ENCODE results near the gene MVP. TPM values are rescaled to one million over a fixed set of nuclear protein-coding genes. Genes with fewer than 3 reads are reported as not detected.
"Not testable (repeated sequence)": the region's sequence is repeated elsewhere in the genome, so short reads cannot be mapped to it uniquely, and the experiment has no call there.

Gene MVP
- total RNA-seq (2014; rRNA removed), result 275 and 303 TPM in 2 replicates
- 235 TPM for polyA plus RNA-seq (2012)

DNA sequence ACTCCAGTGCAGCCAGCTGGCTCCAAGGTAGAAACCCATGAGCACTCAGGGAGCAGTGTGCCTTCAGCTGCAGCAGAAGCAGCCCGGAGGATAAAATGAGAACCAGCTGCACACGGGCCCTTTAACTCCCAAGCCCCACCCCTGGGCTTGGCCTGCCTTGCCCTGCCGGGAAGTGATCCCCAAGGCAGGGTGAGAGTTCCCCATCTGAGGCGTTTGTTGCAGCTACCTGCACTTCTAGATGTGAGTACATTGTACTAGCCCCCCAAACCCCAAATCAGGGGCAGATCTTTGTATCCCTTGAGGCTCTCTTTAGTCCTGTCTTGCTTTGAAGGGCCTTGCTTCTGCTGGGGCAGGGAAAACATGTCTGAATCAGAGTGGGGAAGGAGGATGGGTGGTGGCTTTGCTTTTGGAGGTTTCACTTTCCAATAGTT lies at the start of gene MVP:
MVP (plus strand) TSS at position 192 of the 431 bp plus-strand sequence. CDS start 10,088 bp downstream, outside the sequence.
- DNase-seq (ENCODE audit: low read depth), result peak; percentile 61

DNA sequence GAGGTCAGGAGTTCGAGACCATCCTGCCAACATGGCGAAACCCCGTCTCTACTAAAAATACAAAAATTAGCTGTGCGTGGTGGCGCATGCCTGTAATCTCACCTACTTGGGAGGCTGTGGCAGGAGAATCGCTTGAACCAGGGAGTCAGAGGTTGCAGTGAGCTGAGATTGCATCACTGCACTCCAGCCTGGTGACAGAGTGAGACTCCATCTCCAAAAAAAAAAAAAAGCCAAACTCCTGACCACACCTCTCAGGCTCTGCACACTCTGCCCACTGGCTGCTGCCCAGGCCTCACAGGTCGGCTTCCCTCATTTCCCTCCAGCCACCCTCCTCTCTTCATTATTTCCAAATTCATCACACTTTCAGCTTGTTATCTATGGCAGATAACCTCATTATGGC lies 47.9 kb upstream of the MVP start:
- DNase-seq (ENCODE audit: low read depth), result not testable (repeated sequence)

DNA sequence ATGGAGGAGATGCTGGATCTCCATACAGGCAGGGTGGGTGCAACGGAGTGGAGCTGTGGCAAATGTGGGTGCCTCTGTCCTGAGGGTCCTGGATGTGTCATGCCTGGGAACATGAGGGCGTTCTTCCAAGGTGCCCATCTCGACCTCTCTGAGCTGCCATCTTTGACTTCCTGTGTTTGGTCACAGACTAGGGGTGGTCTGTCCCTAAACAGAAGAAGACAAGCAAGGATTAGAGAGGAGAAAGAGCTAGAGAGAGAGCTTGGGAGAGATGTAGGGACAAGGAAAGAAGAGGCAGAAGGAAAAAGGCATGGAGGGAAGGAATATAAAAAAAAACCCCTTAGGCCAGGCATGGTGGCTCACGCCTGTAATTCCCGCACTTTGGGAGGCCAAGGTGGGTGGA lies 45.5 kb upstream of the MVP start:
- DNase-seq (ENCODE audit: low read depth), result no peak

DNA sequence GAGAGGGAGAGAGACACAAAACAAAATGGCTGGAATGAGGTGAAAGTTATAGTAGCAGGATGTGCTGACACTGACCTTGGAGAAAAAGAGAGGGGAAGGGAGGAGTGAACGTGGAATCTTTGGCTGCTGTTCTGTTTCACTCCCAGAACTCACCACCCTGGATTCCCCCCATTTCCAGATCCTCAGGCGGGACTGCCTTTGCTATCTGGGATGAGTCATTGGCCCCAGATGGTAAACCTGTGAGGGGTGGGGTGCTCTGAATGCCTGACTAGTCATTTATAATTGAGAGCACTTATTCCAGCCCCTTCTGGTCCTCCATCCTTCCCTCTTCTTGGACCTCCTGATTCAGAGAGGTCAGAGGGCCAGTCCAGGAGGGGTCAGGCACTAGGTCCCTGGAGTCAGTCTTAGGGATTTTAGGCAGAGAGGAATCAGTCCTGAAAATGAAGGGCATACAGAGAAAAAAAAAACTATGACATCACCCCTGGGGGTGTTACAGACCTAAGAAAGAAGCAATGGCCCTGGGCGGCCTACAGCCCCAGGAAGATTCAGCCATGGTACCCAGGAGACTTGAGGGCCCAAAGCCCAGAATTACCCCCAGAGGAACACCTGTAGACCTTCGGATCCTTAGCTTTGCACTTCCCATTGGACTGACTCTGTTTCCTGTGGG lies 44.4 kb upstream of the MVP start:
- peak; percentile 5 for DNase-seq (ENCODE audit: low read depth)

DNA sequence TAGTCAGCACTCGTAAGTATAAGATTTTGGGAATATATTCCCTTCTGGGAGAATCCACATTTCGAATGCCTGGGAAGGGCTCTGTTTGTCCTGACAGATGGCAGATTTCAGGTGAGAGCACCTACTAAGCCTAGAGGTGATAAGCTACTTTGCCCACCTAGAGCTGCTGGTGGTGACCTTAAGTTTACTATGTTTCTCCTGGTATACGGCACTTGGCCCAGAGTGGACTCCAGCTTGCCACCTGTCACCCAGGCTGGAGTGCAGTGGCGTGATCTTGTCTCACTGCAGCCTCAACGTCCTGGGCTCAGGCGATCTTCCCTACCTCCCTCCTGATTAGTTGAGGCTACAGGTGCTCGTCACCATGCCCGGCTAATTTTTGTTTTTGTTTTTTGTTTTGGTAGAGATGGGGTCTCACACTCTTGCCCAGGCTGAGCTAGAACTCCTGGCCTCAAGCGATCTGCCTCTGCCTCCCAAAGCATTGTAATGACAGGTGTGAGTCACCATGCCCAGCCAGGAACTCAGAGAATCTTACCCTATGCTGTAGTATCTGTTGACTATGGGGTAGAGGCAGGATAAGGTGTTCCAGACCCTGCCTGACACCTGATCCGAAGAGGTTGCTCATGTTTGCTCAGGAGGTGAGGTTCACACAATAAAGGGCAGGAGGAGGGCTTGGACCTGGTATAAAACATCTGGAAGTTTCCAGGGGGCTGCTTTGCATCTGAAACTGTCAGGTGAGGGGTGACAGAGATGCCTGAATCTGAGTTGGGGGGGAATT lies 42.5 kb upstream of the MVP start, which contains the start of gene ZG16:
ZG16 (plus strand) TSS at position 681 of the 775 bp plus-strand sequence. CDS start 1,011 bp downstream, outside the sequence.
- DNase-seq (ENCODE audit: low read depth), result no peak

DNA sequence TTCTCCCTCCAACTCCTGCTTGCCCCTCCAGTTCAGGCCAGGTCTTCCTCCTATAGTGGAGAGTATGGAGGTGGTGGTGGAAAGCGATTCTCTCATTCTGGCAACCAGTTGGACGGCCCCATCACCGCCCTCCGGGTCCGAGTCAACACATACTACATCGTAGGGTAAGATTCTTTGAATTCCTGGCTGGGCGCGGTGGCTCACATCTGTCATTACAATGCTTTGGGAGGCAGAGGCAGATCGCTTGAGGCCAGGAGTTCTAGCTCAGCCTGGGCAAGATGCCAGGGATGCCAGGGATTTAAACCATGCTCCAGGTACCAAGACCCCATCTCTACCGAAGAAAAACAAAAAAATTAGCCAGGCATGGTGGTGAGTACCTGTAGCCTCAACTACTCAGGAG lies 40.8 kb upstream of the MVP start:
- DNase-seq (ENCODE audit: low read depth), result no peak

DNA sequence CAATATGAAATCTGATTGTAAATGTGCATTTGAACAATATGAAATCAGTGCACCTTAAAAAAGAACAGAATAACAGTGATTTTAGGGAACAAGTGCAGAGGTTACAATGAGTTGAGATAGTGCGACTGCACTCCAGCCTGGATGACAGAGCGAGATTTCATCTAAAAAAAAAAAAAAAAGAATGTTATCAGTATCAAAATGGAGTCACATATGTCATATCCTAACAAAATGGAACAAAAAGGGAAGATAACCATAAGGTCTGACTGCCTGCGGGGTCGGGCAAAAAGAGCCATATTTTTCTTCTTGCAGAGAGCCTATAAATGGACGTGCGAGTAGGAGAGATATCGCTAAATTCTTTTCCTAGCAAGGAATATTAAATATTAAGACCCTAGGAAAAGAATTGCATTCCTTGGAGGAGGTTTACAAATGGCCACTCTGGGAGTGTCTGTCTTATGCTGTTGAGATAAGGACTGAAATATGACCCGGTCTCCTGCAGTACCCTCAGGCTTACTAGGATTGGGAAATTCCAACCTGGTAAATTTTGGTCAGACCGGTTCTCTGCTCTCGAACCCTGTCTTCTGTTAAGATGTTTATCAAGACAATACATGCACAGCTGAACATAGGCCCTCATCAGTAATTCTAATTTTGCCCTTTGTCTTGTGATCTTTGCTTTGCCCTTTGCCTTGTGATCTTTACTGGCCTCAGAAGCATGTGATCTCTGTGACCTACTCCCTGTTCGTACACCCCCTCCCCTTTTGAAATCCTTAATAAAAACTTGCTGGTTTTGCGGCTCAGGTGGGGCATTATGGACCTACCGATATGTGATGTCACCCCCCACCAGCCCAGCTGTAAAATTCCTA lies 36.9 kb upstream of the MVP start:
- DNase-seq (ENCODE audit: low read depth), result not testable (repeated sequence)

DNA sequence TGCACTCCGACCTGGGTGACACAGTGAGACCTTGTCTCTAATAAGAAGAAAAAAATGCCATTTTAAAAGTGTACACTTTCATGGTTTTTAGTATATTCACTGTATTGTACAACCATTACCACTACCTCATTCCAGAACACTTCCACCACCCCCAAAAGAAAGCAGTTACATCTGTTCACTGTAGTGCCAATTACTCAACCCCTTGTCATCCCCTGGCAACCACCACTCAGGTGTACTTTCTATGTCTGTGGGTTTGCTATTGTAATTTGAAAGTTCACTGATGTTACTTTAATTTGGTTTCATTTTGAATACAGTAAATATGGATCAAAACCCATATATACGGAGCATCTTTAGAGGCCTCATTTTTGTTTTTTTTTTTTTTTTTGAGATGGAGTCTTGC lies 36.1 kb upstream of the MVP start:
- DNase-seq (ENCODE audit: low read depth), result no peak

DNA sequence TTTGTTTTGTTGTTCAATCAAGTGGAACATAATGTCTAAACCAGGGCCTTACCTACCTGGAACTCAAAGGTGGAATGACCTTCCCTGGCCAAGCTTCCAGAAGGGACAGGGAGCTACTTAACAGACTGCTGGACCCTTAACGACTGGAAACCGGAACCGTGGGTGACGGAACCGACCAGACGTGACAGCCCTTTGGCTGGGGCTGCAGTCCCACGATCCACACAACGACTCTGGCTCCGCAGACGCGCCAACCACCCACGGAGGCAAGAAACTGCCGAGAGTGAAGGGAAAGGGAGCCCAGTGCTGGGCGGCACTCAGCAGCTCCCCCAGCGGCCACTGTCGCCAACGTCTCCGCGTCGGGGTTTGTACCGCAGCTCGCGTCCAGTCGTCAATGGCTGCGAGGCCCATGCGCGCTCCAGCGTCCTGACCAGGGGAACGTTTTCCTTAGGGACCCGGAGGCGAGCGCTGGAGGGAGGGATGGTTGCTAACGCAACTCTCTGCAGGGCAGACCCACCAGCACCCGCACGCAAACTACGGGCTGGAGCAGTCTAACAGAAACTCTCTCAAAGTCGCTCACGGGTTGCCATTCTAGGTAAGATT lies 35.3 kb upstream of the MVP start:
- DNase-seq (ENCODE audit: low read depth), result no peak

DNA sequence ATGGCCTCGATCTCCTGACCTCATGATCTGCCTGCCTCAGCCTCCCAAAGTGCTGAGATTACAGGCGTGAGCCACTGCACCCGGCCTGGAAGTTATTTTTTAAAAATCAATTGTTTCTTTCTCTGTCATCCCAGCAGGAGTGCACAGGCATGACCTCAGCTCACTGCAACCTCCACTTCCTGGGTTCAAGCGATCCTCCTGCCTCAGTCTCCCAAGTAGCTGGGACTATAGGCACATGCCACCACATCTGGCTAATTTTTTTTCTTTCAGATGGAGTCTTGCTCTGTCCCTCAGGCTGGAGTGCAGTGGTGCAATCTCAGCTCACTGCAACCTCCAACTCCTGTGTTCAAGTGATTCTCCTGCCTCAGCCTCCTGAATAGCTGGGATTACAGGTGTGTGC lies 33.1 kb upstream of the MVP start:
- DNase-seq (ENCODE audit: low read depth), result not testable (repeated sequence)

DNA sequence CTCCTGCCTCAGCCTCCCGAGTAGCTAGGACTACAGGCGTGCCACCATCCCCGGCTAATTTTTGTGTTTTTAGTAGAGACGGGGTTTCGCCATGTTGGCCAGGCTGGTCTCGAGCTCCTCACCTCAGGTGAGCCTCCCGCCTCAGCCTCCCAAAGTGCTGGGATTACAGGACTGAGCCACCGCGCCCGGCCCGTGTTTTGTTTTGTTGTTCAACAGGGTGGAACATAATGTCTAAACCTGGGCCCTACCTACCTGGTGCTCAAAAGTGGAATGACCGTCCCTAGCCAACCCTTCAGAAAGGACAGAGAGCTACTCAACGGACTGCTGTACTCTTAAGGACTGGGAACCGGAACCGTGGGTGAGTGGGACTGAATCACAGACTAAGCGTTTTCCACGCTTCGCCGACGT lies 30.5 kb upstream of the MVP start:
- DNase-seq (ENCODE audit: low read depth), result no peak

DNA sequence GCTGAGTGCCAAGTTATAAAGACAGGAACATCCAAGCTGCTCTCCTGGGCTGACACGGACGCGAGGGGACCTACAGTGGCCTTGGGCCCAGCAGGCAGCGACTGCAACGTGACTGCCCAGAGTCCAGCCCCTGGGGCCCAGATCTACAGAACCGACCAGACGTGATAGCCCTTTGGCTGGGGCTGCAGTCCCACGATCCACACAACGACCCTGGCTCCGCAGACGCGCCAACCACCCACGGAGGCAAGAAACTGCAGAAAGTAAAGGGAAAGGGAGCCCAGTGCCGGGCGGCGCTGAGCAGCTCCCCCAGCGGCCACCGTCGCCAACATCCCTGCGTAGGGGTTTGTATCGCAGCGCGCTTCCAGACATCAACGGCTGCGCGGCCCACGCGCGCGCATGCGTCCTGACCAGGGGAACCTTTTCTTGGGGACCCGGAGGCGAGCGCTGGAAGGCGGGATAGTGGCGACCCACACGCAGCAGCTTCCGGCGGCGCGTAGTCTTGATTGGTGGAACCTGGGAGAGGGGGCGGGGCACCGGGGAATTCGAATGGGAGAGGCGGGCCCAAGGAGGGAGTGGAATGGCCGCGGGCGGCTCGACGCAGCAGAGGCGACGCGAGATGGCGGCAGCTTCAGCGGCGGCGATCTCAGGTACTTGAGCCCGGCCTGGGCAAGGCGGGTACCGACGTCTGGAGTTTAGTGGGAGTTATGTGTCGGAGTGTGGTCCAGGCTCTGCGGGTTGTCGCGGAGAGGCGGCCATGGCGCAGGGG lies 29.9 kb upstream of the MVP start, which contains the start of gene KIF22:
KIF22 (plus strand) TSS at position 569 of the 766 bp plus-strand sequence; CDS start at position 578, 9 bp downstream.
- peak; percentile 98 for DNase-seq (ENCODE audit: low read depth)

DNA sequence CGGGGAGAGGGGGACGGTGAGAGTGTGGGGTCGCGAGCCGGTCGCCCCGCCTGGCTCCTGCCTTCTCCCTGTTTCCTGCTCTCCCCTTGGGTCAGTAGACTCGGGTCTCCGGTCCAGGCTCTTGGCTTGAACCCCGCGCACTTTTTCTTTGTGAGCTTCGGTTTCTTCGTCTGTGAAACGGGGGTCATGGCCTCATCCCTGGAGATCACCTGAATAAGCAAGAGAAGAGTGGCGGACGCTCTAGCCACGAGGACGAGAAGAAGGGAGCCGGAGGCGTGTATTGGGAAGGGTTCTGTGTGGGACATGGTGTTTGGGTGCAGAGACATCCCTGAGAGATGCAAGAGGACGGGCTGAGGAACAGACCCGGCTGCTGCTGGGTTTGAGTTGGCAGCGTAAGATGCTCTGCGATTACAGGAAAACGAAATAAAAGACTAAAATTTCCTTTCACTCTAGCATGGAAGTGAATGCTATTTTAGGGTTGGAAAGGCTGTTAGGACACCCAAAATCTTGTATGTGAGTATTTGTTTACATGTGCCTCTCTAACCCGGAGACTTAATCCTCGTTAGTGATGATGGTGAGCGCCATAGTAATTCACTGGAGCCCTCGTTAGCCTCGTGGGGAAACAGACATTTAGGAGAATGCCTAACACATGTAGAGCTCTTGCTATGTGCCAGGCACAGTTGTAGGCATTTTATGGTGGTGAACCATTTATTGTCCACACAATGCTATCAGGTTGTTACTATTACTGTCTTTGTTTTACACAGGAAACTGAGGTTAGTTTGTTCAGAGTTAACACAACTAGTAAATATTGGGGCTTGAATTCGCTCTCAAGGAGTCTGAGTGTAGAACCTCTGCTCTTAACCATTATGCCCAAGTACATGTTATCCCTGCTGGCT lies 29.1 kb upstream of the MVP start:
- DNase-seq (ENCODE audit: low read depth), result no peak

DNA sequence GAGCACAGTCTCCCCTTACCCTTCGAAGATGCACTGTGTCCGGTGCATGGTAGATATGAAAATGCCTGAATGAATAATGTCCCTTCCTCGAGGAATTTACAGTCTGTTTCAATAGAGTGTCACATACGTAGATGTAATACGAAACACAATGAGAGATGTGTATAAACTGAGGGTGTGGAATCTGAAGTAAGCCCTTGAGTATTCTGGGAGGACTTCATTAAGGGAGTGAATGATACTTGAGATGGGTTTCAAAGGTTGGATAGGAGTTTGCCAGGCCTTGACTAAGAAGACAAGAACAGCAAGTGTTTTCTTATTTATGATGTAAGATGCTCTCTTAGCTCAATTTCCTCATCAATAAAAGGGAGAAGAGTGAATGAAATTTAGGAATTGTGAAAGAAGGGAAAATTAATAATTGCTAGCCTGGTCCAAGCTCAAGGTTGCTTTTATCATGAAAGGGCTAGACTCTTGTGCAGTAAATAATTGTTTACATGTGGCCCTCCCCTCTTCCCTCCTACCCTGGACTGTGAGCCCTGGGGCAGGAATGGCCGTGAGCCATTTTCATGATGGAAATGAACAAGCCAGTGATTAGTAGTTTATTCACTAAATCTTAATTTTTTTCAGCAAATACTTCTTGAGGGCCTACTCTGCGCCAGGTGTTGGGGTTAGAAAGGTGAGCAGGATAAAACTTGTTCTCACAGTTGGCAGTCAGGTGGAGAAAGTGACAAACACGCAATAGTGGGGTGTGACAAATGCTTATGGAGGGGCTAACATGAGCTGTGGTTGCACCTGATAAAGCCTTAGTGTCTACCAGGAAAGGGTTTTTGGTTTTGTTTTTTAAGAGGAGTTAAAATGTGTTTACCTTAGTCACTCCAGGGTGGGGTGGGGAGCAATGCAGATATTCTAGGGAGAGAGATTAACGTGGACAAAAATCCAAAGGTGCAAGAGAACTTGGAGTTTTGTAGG lies 28.1 kb upstream of the MVP start:
- DNase-seq (ENCODE audit: low read depth), result no peak

DNA sequence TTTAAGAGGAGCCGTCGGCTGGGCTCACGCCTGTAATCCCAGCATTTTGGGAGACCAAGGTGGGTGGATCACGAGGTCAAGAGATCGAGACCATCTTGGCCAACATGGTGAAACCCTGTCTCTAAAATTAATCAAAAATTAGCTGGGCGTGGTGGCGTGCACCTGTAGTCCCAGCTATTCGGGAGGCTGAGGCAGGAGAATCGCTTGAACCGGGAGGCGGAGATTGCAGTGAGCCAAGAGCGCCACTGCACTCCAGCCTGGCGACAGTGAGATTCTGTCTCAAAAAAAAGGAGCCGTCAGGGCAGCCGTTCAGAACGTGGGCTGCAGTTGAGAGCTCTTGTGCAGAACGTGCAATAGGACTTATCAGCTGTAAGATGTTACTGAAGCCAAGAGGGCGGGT lies 27.1 kb upstream of the MVP start:
- not testable (repeated sequence) for DNase-seq (ENCODE audit: low read depth)

DNA sequence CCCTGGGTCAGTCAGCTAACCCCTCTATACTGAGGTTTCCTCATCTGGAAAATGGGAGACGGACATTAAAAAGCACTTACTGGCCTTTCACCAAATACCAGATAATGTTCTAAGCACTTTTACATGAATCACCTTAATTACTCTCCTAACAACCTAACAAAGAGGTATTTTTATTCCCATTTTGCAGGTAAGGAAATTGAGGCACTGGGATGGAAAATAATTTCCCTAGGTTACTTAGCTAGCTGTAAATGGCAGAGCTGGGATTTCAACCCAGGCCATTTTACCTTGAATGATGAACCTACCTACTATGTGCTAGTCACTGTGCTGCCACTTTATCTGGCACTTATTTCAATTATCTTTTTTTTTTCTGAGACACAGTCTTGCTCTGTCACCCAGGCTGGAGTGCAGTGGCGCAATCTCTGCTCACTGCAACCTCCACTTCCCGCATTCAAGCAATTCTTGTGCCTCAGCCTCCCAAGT lies 26.0 kb upstream of the MVP start:
- no peak for DNase-seq (ENCODE audit: low read depth)

DNA sequence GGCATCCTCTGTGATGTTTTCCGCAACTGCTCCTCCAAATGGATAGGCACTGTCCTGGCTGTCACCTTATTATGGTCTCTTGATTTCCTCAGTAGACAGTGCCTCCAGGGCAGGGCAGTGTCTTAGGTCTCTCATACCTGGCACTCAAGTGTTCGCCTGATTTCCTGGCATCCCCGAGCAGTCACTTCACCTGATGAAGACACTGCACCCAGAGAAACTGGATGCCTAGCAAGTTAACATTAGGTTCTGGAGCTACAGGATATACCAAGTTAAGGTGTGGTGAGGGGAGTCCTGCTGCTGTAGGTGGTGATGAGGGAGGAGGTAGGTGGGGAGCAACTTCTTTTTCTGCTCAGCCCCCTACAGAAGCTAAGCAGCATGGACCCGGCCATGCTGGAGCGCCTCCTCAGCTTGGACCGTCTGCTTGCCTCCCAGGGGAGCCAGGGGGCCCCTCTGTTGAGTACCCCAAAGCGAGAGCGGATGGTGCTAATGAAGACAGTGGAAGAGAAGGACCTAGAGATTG lies 17.8 kb upstream of the MVP start:
- no peak for DNase-seq (ENCODE audit: low read depth)

DNA sequence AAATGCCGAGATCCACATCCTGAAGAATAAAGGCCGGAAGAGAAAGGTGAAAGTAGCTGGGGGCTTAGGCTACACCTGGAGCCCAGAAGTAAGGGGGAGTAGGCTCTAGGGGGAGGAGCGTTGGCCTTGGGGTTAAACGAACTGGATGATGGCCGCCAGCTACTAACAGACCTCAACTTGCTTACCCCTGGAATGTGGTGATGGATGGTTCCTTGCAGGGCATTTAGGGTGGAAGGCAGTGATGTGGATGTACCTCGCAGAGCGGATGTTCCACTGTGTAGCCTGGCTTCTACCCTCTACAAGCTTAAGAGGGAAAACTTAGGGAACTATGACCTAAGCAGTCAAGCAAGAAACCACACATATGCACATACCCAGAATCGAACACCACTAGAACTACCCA lies 16.2 kb upstream of the MVP start:
- DNase-seq (ENCODE audit: low read depth), result no peak

Measured in LHCN-M2 (cell line).